OCI-LY1 (cell line): ENCODE results near the gene FAM193B.

Experiments used
- CTCF ChIP-seq: fragments of 200-600 bp; sonication (generic), shearing (Covaris generic); IDR thresholded peaks from 2 replicates; pipeline ENCODE4 v1.5.1; 2017; ENCODE audit warnings: mild to moderate bottlenecking, antibody characterized with exemption, low read length, moderate library complexity, mixed read lengths
- EZH2 ChIP-seq: fragments of 200-600 bp; sonication (generic), shearing (Covaris generic); IDR thresholded peaks from 2 replicates; pipeline ENCODE4 v1.8.0; 2017; ENCODE audit warnings: borderline replicate concordance, mixed run types, mild to moderate bottlenecking, antibody characterized with exemption, low read length, moderate library complexity, mixed read lengths

- no peak for TF ChIP-seq CTCF
- no peak for TF ChIP-seq EZH2
Measured at GRCh38 chr5:177546258-177546741, 8.1 kb downstream of the FAM193B start.
